Measurements from ENCODE around the gene AMBP. TPM values are rescaled to one million over a fixed set of nuclear protein-coding genes. Genes with fewer than 3 reads are reported as not detected.
"Not testable (repeated sequence)": the region's sequence is repeated elsewhere in the genome, so short reads cannot be mapped to it uniquely, and the experiment has no call there.

AMBP gene
- total RNA-seq, 1 donor from 2014 or later, result 6,364 TPM

DNA sequence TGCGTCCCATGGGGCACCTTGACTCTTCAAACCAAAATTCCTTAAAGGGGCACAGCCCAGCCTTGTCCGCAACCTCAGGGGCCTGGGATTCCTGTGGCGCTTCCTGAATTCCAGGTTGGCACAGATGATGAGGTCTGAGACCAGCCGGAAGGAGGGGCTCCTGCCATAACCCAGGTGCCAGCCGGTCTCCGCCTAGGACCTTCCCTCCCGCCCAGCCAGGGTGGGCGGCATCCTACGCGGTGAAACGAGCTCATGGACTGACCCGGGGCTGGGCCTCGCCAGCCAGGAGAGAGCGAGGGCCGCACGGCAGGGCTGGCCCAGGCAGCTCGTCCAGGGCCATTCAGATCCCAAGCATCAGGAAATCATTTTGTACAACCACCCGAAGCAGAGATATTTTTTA lies 23.0 kb downstream of the AMBP start:
- DNase-seq (ENCODE audit: low spot score), result peak; percentile 35
- ATAC-seq, result no peak

DNA sequence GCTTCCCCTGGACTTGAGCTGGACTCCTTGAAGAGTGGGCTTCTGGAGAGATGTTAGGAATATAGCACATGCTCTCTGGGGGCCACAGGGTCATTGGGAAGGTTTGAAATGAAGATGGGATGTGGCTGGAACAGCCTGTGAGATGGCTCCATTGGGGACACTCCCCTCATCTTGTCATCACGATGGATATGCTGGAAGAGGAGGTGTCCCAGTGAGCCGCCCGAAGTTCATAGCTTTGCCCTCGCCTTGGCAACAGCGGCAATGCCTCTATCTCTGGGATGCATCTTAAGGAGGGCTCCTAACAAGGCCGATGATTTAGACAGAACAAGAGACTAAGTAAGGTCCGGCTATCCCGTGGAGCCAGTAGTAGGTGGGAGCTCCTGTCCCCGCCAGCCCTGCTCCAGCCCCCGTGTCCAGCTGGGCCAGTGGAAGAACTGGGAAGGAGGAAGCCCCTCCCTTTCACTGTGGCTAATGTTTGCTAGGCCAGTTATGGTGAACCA lies 23.9 kb downstream of the AMBP start:
- DNase-seq (ENCODE audit: low spot score), result no peak
- no peak for ATAC-seq

DNA sequence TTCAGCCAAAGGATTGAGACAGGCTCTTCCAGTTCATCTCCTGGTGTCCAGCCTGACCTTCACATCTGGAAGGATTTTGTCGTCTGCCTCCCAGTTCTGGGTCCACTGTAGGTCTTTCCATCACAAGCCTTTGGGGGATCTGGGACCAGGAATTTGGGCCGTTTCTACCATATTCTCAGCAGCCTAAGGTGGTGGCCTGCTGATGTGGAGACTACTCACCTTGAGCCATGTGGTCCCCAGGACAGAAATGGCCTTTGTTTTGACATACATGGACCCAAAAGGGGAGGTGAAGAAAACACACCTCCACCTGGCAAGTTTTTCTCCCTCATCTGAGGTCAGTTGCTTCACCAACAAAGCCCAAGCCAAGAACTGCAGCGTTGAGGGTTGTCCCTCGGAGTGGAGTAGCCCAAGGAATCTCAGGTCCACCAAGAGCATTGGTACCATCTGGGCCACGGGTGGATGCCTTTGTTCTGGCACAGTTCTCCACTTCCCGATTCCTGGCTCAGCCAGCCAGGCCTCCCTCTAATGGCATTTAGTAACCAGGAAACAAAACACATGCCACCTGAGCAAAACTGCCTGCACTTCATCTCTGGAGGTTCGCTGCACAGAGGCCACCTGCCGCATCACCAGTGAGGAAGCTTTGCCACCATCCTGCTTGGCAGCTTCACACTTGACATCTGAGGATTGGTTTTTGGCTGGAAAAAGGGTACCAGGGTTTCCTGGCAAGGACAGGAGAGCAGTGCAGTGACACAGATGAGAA lies 24.7 kb downstream of the AMBP start:
- ATAC-seq, result no peak

DNA sequence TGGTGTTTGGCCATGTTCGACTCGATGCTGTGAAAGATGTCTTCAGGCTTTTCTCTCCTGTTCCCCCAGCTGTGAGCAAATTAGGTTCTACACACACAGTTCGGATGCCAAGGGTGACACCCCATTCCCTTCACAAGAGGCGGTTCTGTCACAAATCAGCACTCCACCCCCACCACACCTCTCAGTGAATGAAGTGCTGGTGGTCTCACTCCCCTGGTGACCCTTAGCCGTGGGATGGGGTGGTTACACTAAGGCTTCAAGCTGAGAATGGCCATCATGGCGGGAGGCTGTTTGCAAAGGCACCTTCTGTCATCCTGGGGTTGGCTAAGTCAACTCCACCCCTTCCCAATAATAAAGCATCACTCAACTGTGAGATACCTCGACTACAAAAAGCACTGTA lies 26.4 kb downstream of the AMBP start:
- no peak for ATAC-seq
- peak; percentile 28 for DNase-seq (ENCODE audit: low spot score)

More for the DNA sequence above, 24.7 kb downstream of the AMBP start:
- peak; percentile 35 for DNase-seq (ENCODE audit: low spot score)

DNA sequence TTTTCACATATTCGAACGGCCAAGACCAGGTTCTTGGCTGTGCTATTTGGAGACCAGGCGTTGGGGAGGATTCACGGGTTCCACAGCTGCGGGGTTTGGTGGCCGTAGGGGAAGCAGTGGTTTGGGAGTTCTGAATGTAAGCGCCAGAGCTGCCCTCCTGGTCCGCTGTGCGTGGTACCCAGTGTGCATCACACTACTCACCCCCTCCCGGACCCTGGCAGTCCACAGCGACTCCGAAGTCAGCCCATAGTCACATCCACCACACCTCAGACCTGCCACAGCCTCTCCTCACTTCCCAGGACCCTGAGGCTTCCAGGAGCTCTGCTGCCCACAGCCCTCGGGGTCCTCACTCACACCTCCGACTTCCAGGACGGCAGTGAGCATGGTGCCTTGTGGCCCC lies 26.8 kb downstream of the AMBP start:
- ATAC-seq (no peak), DNase-seq (ENCODE audit: low spot score) (peak; percentile 33)

DNA sequence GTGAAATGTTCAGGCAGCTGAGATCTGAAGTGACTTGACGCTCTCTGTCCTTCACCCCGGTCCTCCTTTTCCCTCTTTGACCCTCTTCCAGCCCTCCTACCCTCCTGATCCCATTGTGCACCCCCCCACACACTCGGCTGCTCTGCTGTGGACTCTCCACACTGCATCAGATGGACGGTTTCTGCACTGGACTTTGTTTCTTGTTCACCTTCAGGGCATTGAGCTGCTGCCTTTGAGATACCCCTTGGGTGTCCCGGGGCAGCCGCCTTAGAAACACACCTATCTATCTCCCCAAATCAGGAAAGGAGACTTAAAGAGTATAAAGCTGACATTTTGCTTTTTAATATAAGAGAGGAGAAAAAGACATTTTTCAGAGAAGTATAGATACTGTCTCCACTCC lies 27.5 kb downstream of the AMBP start:
- DNase-seq (ENCODE audit: low spot score), result no peak

GRCh38 chr9:114050226-114050568 lies 27.9 kb downstream of the AMBP start:
- ATAC-seq (no peak), DNase-seq (ENCODE audit: low spot score) (peak; percentile 22)

More for the DNA sequence above, 27.5 kb downstream of the AMBP start:
- no peak for ATAC-seq

DNA sequence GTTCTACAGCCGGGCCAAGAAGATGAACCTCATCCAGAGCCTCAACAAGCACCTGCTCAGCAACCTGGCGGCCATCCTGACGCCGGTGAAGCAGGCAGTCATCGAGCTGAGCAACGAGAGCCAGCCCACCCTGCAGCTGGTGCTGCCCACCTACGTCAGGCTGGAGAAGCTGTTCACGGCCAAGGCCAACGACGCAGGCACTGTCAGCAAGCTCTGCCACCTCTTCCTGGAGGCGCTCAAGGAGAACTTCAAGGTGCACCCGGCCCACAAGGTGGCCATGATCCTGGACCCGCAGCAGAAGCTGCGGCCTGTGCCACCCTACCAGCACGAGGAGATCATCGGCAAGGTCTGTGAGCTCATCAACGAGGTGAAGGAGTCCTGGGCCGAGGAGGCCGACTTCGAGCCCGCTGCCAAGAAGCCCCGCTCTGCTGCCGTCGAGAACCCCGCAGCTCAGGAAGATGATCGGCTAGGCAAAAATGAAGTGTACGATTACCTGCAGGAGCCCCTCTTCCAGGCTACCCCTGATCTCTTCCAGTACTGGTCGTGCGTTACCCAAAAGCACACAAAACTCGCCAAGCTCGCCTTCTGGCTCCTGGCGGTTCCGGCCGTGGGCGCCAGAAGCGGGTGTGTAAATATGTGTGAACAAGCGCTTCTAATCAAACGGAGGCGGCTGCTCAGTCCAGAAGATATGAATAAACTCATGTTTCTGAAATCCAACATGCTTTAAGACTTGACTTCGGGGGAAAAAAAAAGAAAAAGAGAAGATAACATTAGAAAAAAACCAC lies 28.5 kb downstream of the AMBP start:
- no peak for ATAC-seq

DNA sequence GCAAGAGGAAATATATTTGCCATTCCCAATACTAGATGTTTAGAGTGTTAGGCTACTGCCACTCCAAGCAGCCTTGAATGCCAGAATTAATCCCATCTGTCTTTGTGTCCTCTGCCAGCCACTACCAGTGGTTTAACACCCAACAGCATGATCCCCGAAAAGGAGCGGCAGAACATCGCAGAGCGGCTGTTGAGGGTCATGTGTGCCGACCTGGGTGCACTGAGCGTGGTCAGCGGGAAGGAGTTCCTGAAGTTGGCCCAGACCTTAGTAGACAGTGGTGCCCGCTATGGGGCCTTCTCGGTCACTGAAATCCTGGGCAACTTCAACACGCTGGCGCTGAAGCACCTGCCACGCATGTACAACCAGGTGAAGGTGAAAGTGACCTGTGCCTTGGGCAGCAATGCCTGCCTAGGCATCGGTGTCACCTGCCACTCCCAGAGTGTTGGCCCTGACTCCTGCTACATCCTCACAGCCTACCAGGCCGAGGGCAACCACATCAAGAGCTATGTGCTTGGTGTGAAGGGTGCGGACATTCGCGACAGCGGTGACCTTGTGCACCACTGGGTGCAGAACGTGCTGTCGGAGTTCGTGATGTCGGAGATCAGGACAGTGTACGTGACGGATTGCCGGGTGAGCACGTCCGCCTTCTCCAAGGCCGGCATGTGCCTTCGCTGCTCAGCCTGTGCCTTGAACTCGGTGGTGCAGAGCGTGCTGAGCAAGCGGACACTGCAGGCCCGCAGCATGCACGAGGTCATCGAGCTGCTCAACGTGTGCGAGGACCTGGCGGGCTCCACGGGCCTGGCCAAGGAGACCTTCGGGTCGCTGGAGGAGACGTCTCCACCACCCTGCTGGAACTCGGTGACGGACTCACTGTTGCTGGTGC lies 29.3 kb downstream of the AMBP start:
- DNase-seq (ENCODE audit: low spot score) (peak; percentile 40), ATAC-seq (no peak)

More for the DNA sequence above, 28.5 kb downstream of the AMBP start:
- peak; percentile 37 for DNase-seq (ENCODE audit: low spot score)

DNA sequence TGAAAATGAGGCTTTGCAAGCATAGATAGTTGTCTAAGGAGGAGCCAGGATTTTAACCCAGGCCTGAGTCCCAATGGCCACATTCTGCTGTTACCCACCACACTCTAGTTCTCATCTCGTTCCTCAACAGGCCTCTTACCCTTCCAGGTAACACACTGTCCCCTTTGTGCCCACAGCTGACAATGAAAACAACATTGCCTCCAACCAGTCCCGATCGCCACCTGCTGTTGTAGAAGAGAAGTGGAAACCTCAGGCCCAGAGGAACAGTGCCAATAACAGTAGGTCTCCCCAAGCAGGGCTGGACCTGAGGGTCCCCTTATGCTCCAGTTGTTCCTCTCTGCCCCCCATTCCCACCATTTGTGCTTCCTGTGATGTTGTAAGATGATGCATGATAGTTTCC lies 30.4 kb downstream of the AMBP start:
- DNase-seq (ENCODE audit: low spot score) (peak; percentile 47), ATAC-seq (peak; percentile 82)

GRCh38 chr9:114046875-114047274 lies 31.2 kb downstream of the AMBP start:
- DNase-seq (ENCODE audit: low spot score), result no peak
- no peak for ATAC-seq

GRCh38 chr9:114046237-114046755 lies 31.8 kb downstream of the AMBP start:
- DNase-seq (ENCODE audit: low spot score), result no peak
- ATAC-seq, result no peak

DNA sequence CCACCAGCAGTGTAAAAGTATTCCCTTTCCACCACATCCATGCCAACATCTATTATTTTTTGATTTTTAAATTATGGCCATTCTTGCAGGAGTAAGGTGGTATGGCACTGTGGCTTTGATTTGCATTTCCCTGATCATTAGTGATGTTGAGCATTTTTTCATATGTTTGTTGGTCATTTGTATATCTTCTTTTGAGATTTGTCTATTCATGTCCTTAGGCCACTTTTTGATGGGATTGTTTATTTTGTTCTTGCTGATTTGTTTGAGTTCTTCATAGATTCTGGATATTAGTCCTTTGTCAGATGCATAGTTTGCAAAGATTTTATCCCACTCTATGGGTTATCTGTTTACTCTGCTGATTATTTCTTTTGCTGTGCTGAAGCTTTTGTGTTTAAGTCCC lies 34.4 kb downstream of the AMBP start:
- DNase-seq (ENCODE audit: low spot score); ATAC-seq: not testable (repeated sequence)

- ATAC-seq (no peak), DNase-seq (ENCODE audit: low spot score) (peak; percentile 2)
Measured at GRCh38 chr9:114039484-114039883, 38.6 kb downstream of the AMBP start.

- no peak for ATAC-seq
- peak; percentile 16 for DNase-seq (ENCODE audit: low spot score)
Measured at GRCh38 chr9:114038724-114039313, 39.3 kb downstream of the AMBP start.

DNA sequence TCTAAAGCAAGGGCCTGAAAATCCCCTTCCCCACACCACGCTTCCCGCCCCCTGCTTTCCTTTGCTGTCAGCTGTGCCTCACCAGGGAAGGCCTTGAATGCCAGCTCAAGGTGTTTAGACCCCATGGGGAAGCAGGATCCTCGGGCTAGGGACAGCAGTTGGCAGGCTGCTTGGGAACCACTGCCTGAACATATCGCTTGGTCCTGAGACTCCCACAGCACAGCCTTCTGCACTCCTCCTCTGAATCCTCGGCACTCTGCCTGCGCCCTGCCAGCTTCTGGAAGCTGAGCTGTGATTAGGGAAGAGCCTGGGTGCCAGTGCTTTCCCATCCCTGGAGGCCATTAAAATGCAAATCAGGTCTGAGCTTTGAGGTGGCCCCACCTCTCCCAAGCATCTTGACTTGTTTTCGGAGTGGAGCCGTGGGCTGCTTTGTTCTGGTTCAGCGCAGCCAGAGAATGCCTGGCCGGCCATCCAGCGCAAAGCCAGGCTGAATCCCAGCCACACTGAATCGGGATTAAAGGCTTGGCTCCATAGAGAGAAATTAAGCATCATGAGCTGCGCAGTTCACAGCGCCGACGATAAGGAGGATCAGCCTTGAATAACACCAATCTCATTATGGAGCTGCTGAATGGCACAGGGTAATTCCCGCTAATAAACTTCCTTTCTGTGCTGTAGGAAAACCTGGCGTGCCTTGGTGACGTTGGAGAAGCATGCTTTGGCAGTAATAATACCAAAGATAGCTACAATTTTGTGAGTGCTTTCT lies 40.0 kb downstream of the AMBP start:
- DNase-seq (ENCODE audit: low spot score) (peak; percentile 26), ATAC-seq (no peak)

DNA sequence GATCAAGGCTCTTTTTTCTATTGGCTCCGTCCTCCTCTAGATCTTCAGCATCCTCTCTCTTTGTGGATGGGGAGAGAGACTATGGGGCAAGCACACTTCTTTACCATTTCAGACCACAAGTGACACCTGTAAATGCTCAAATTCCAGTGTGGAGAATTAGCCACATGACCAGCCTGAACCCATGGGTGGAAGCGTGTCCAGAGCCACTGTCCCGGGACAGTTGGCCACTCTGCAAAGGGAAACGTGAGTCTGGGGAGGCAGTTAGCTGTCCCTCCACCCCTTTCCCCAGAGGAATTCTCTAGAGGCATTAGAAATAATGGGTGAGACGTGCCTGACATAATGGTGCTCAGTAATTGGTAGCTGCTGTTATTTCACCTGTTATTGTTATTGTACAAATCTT lies 40.9 kb downstream of the AMBP start:
- DNase-seq (ENCODE audit: low spot score) (no peak), ATAC-seq (no peak)

GRCh38 chr9:114035845-114036801 lies 42.0 kb downstream of the AMBP start:
- DNase-seq (ENCODE audit: low spot score), result peak; percentile 21
- no peak for ATAC-seq
